GM12801 (cell line): Measurements from ENCODE around the gene PPHLN1.

Experiments used
- TF ChIP-seq, protein P1 (sequence below): IDR thresholded peaks from one replicate; pipeline ENCODE4 v1.5.1; 2011; ENCODE audit warnings: control low read depth; ENCODE audit not compliant: insufficient read length; ENCODE audit errors: extremely low read depth

PPHLN1 gene

GRCh38 chr12:42440608-42441007, 114.6 kb downstream of the PPHLN1 start:
- TF ChIP-seq, protein P1, sequence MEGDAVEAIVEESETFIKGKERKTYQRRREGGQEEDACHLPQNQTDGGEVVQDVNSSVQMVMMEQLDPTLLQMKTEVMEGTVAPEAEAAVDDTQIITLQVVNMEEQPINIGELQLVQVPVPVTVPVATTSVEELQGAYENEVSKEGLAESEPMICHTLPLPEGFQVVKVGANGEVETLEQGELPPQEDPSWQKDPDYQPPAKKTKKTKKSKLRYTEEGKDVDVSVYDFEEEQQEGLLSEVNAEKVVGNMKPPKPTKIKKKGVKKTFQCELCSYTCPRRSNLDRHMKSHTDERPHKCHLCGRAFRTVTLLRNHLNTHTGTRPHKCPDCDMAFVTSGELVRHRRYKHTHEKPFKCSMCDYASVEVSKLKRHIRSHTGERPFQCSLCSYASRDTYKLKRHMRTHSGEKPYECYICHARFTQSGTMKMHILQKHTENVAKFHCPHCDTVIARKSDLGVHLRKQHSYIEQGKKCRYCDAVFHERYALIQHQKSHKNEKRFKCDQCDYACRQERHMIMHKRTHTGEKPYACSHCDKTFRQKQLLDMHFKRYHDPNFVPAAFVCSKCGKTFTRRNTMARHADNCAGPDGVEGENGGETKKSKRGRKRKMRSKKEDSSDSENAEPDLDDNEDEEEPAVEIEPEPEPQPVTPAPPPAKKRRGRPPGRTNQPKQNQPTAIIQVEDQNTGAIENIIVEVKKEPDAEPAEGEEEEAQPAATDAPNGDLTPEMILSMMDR = no peak

GRCh38 chr12:42442311-42442759, 116.4 kb downstream of the PPHLN1 start:
- TF ChIP-seq, protein P1 = no peak

DNA sequence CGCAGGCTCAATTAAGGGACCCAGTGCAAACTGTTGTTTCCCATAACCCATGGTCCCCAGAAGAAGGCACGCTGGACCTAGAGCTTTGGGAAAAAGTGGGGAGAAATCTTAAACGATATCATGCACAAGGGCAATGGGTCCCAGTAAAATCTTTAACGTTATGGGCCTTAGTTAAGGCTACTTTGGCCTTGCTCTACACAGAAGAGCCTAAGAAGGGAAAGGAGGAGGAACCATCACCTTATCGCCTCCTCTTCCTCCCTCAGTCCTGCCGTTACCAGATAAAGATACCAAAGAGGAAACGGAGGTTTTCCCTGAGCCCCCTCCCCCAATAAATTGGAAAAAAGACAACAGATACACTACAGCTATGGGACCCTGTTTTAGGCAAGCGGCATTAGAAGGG, 116.9 kb downstream of the PPHLN1 start:
- TF ChIP-seq, protein P1 = no peak

GRCh38 chr12:42444192-42444943, 118.4 kb downstream of the PPHLN1 start:
- TF ChIP-seq, protein P1 = no peak

GRCh38 chr12:42445891-42446290, 119.9 kb downstream of the PPHLN1 start:
- TF ChIP-seq, protein P1 = no peak

GRCh38 chr12:42446761-42447160, 120.8 kb downstream of the PPHLN1 start:
- TF ChIP-seq, protein P1 = no peak

DNA sequence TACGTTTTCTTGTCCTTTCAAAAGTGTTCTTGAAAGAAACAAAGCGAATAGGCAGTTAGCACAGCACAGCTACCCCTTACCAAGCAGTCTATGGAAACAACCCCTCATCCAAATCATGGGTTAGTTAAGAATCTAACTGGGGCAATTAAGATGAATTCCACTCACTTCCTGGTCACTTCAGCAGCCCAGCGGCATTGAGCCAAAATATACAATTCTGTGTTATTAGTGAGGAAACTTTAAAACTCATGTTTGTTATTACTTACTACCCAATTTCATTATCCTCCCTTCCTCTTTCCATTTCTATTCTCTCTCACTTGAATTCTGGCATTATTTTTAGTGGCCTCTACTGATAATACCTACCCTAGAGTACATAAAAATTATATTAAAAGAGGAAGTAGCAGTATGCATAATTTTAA, 121.4 kb downstream of the PPHLN1 start:
- TF ChIP-seq, protein P1 = no peak

DNA sequence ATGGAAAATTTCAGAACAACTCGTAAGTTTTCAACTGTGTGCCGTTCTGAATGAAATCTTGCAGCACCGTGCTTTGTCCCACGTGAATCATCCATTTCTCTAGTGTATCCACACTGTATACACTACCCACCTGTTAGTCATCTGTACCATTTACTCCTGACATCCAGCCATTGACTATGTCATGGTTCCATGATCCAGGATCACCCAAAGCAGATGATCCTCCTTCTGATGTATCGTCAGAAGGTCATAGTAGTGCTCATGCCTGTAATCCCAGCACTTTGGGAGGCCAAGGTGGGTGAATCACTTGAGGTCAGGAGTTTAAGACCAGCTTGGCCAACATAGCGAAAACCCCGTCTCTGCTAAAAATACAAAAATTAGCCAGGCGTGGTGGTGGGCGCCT, 122.9 kb downstream of the PPHLN1 start:
- TF ChIP-seq, protein P1 = no peak
